SK-N-MC (cell line): ENCODE measurements around the gene COL6A1.

ENCODE experiments used
- EZH2 ChIP-seq: fragments of 200-600 bp; sonication (generic); IDR thresholded peaks from one replicate; pipeline ENCODE4 v1.6.1; 2017; ENCODE audit warnings: antibody characterized with exemption
- POLR2AphosphoS5 ChIP-seq: IDR thresholded peaks from 2 replicates; pipeline ENCODE4 v1.6.1; 2012; ENCODE audit warnings: mild to moderate bottlenecking, low read depth, low read length, borderline replicate concordance

DNA sequence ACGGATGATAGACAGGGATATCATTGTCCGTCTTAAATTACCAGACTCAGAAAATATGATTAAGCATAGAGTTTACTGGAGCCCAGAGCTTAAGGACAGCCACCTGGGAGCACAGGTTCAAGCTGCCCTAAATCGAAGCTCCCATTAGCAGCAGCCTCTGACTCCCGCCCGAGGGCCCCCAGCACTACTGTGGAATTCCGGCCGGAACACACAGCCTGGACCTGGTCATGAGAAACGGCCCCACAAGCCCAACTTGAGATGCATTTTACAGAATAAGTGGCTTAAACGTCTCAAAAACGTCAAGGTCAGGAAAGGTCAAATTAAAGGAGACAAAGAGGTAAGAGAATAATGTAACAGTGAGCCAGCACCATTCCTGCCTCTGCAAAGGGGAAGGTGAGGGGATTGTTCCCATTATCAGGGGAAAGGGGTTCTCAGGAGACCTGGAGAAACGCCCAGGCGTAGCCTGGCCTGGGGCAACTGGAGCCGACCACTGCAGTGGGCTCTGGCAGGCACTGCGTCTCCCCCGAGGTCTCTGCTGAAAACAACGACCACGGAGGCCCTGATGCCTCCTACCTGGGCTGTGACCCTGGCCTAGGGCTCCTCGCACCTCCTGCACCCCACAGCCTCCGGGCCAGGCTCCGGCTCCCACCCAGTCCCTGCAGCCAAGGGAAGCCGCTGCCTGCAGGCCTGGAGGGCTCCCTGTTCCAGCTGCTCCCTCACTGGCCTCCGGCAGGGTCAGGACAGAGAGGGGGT lies 11.5 kb upstream of the COL6A1 start:
- no peak for TF ChIP-seq EZH2
- no peak for TF ChIP-seq POLR2AphosphoS5
